ENCODE measurements around the gene CDHR3.

The CDHR3 gene

GRCh38 chr7:106033735-106034134 is 70.7 kb downstream of the CDHR3 start:
- in situ Hi-C loops (cut with HindIII; ENCODE audit: low sequenced_read_pairs) = no loop called here
- no peak for TF ChIP-seq CTCF (IDR thresholded peaks at IDR 0.05; ENCODE audit: low read depth, low read length, missing control alignments)
- H3K4me3 ChIP-seq (ENCODE audit: low read depth, low read length) = no peak overlapping the region
- no peak for DNase-seq (ENCODE audit: low read depth)

- TF ChIP-seq CTCF (IDR thresholded peaks at IDR 0.05; ENCODE audit: low read depth, low read length, missing control alignments) = no peak
- in situ Hi-C loops (cut with HindIII; ENCODE audit: low sequenced_read_pairs) = no loop called here
- no peak for DNase-seq (ENCODE audit: low read depth)
- no peak overlapping the region for H3K4me3 ChIP-seq (ENCODE audit: low read depth, low read length)
These were observed 71.3 kb downstream of the CDHR3 start for GRCh38 chr7:106034383-106034782.

GRCh38 chr7:106035568-106035967 is 72.5 kb downstream of the CDHR3 start:
- TF ChIP-seq CTCF (IDR thresholded peaks at IDR 0.05; ENCODE audit: low read depth, low read length, missing control alignments) = no peak
- no peak overlapping the region for H3K4me3 ChIP-seq (ENCODE audit: low read depth, low read length)
- in situ Hi-C loops (cut with HindIII; ENCODE audit: low sequenced_read_pairs) = no loop called here
- no peak for DNase-seq (ENCODE audit: low read depth)

GRCh38 chr7:106036004-106036403 is 72.9 kb downstream of the CDHR3 start:
- in situ Hi-C loops (cut with HindIII; ENCODE audit: low sequenced_read_pairs) = no loop called here
- DNase-seq (ENCODE audit: low read depth) = no peak
- TF ChIP-seq CTCF (IDR thresholded peaks at IDR 0.05; ENCODE audit: low read depth, low read length, missing control alignments) = no peak

GRCh38 chr7:106037489-106038176 is 74.6 kb downstream of the CDHR3 start:
- no peak for TF ChIP-seq CTCF (IDR thresholded peaks at IDR 0.05; ENCODE audit: low read depth, low read length, missing control alignments)
- in situ Hi-C loops (cut with HindIII; ENCODE audit: low sequenced_read_pairs) = no loop called here
- no peak for DNase-seq (ENCODE audit: low read depth)
- no peak overlapping the region for H3K4me3 ChIP-seq (ENCODE audit: low read depth, low read length)

More at GRCh38 chr7:106036004-106036403, 72.9 kb downstream of the CDHR3 start:
- H3K4me3 ChIP-seq (ENCODE audit: low read depth, low read length) = no peak overlapping the region

- DNase-seq (ENCODE audit: low read depth) = no peak
- H3K4me3 ChIP-seq (ENCODE audit: low read depth, low read length) = no peak overlapping the region
- TF ChIP-seq CTCF (IDR thresholded peaks at IDR 0.05; ENCODE audit: low read depth, low read length, missing control alignments) = no peak
- in situ Hi-C loops (cut with HindIII; ENCODE audit: low sequenced_read_pairs) = no loop called here
These were observed 75.2 kb downstream of the CDHR3 start for GRCh38 chr7:106038289-106038688.

Data from astrocyte of the cerebellum (primary cell).